Nephron progenitor cell (in vitro differentiated cells): ENCODE results near the gene MCIDAS.

Source experiments
- DNase-seq: peaks from one replicate; pipeline ENCODE4 v3.0.0; 2021
- H3K27ac Mint-ChIP-seq: 2 replicates; pipeline ENCODE4 v1.8.0; 2021; ENCODE audit warnings: mild to moderate bottlenecking, moderate library complexity, mixed read lengths
- H3K27me3 Mint-ChIP-seq: 2 replicates; pipeline ENCODE4 v1.8.0; 2021; ENCODE audit warnings: mild to moderate bottlenecking, low read depth, mixed read lengths; ENCODE audit not compliant: poor library complexity
- H3K36me3 Mint-ChIP-seq: 2 replicates; pipeline ENCODE4 v1.8.0; 2021; ENCODE audit warnings: low read depth, mixed read lengths
- H3K4me1 Mint-ChIP-seq: 2 replicates; pipeline ENCODE4 v1.8.0; 2021; ENCODE audit warnings: mixed read lengths
- H3K4me3 Mint-ChIP-seq: 2 replicates; pipeline ENCODE4 v1.8.0; 2021; ENCODE audit warnings: mild to moderate bottlenecking, moderate library complexity, mixed read lengths
- H3K9me3 Mint-ChIP-seq: 2 replicates; pipeline ENCODE4 v1.8.0; 2021; ENCODE audit warnings: mild to moderate bottlenecking, moderate library complexity, mixed read lengths
- CTCF ChIP-seq: fragments of 200-600 bp; sonication (generic); IDR thresholded peaks from 2 replicates; pipeline ENCODE4 v1.5.0; 2021; ENCODE audit warnings: antibody characterized with exemption

The MCIDAS gene

GRCh38 chr5:55236800-55237199 is 9.7 kb upstream of the MCIDAS start:
- peaks cover 20% of the 10 kb centered on the region for H3K4me1 Mint-ChIP-seq
- DNase-seq = no peak
- no peaks in the 10 kb centered on the region for H3K9me3 Mint-ChIP-seq
- no peak for TF ChIP-seq CTCF
- no peaks in the 10 kb centered on the region for H3K36me3 Mint-ChIP-seq
- peaks cover 64% of the 10 kb centered on the region for H3K27me3 Mint-ChIP-seq
- no peak overlapping the region for H3K27ac Mint-ChIP-seq
- no peak overlapping the region for H3K4me3 Mint-ChIP-seq

- no peak for TF ChIP-seq CTCF
- DNase-seq = peak; percentile 37
- H3K9me3 Mint-ChIP-seq = no peaks in the 10 kb centered on the region
- H3K27me3 Mint-ChIP-seq = peaks cover 79% of the 10 kb centered on the region
- H3K4me1 Mint-ChIP-seq = peaks cover 31% of the 10 kb centered on the region
- peak overlapping the region; percentile 54 for H3K27ac Mint-ChIP-seq
- no peaks in the 10 kb centered on the region for H3K36me3 Mint-ChIP-seq
- peak overlapping the region; percentile 89 for H3K4me3 Mint-ChIP-seq
Observed at GRCh38 chr5:55234121-55234700, 7.1 kb upstream of the MCIDAS start.

GRCh38 chr5:55232985-55233928 is 6.1 kb upstream of the MCIDAS start, which contains the start of gene CCNO:
Gene CCNO (minus strand): TSS chr5:55233608. CDS start chr5:55233523, 85 bp downstream.
- no peaks in the 10 kb centered on the region for H3K9me3 Mint-ChIP-seq
- H3K27me3 Mint-ChIP-seq = peaks cover 89% of the 10 kb centered on the region
- peak; percentile 85 for DNase-seq
- H3K36me3 Mint-ChIP-seq = no peaks in the 10 kb centered on the region
- peak within 1 kb of the TSS; percentile 54 for H3K27ac Mint-ChIP-seq
- peaks cover 31% of the 10 kb centered on the region for H3K4me1 Mint-ChIP-seq
- no peak for TF ChIP-seq CTCF
- peak within 1 kb of the TSS; percentile 89 for H3K4me3 Mint-ChIP-seq

- Mint-ChIP-seq H3K4me3 (peak overlapping the region; percentile 86), H3K4me1 (peaks cover 38% of the 10 kb centered on the region), H3K27me3 (peaks cover 96% of the 10 kb centered on the region), H3K36me3 (no peaks in the 10 kb centered on the region), H3K27ac (no peak overlapping the region), H3K9me3 (no peaks in the 10 kb centered on the region)
- peak; percentile 50 for DNase-seq
- TF ChIP-seq CTCF = no peak
Observed at GRCh38 chr5:55232271-55232984, 5.3 kb upstream of the MCIDAS start.

- Mint-ChIP-seq H3K9me3 (no peaks in the 10 kb centered on the region), H3K36me3 (no peaks in the 10 kb centered on the region), H3K27ac (no peak overlapping the region), H3K4me1 (peaks cover 38% of the 10 kb centered on the region), H3K4me3 (peak overlapping the region; percentile 86), H3K27me3 (peaks cover 96% of the 10 kb centered on the region)
- DNase-seq = no peak
- TF ChIP-seq CTCF = no peak
Observed at GRCh38 chr5:55231919-55232270, 4.8 kb upstream of the MCIDAS start.
